Gastroesophageal sphincter (tissue), 3 donors: Measurements from ENCODE around the gene CCDC186.

ENCODE experiments used
- POLR2A ChIP-seq, 2 donors: fragments of 450-650 bp; IDR thresholded peaks; one replicate each; pipeline ENCODE4 v1.6.1; 2017; ENCODE audit warnings: antibody characterized with exemption in 2 of 2, mild to moderate bottlenecking in 2 of 2, moderate library complexity in 1 of 2
- TF ChIP-seq, protein P1 (sequence below), 4 experiments: fragments of 200-600 bp in 2 of 4; fragments of 450-650 bp in 2 of 4; sonication (generic) in 1 of 4; IDR thresholded peaks; one replicate each; pipeline ENCODE4 v1.5.1; 2017 to 2019; ENCODE audit warnings: antibody characterized with exemption in 4 of 4, mild to moderate bottlenecking in 2 of 4, moderate library complexity in 2 of 4

DNA sequence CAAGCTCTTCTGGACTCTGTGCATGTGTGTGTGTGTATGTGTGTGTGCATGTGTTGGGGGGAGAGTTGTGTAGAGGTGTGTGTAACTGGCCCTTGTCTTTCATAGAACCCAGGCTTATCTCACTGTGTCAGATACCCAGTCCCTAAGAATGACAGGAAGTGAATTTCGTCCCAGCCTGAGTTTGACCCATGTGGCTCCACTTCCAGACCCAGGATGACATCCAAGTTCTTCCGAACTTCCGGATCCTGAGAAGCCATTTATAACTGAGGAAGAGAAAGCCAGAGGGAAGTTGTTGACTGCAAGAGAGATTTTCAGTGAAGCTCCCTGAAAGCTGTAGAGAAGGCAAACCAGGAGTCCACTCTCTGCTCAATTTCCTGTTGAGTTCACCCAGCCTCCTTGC lies 77.1 kb downstream of the CCDC186 start:
- TF ChIP-seq, protein P1, sequence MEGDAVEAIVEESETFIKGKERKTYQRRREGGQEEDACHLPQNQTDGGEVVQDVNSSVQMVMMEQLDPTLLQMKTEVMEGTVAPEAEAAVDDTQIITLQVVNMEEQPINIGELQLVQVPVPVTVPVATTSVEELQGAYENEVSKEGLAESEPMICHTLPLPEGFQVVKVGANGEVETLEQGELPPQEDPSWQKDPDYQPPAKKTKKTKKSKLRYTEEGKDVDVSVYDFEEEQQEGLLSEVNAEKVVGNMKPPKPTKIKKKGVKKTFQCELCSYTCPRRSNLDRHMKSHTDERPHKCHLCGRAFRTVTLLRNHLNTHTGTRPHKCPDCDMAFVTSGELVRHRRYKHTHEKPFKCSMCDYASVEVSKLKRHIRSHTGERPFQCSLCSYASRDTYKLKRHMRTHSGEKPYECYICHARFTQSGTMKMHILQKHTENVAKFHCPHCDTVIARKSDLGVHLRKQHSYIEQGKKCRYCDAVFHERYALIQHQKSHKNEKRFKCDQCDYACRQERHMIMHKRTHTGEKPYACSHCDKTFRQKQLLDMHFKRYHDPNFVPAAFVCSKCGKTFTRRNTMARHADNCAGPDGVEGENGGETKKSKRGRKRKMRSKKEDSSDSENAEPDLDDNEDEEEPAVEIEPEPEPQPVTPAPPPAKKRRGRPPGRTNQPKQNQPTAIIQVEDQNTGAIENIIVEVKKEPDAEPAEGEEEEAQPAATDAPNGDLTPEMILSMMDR (IDR thresholded peaks at IDR 0.05): no peak
- no peak for TF ChIP-seq POLR2A (IDR thresholded peaks at IDR 0.05)
